Trophoblast cell (in vitro differentiated cells and primary cell): ENCODE results near the gene PRPSAP1.
"Not testable (repeated sequence)": the region's sequence is repeated elsewhere in the genome, so short reads cannot be mapped to it uniquely, and the experiment has no call there.

Experiments
- DNase-seq, 2 donors: peaks; one replicate each; pipeline ENCODE4 v3.0.0-alpha.2; 2016
- H2AFZ ChIP-seq: 2 replicates; pipeline ENCODE4 v1.6.1; 2013; ENCODE audit warnings: low read length, moderate library complexity, mild to moderate bottlenecking; ENCODE audit not compliant: insufficient read depth, poor library complexity
- H2AK5ac ChIP-seq: 2 replicates; pipeline ENCODE4 v1.6.1; 2013; ENCODE audit warnings: mild to moderate bottlenecking, low read length
- H2BK120ac ChIP-seq: 2 replicates; pipeline ENCODE4 v1.6.1; 2013; ENCODE audit warnings: low read length, mild to moderate bottlenecking, moderate library complexity; ENCODE audit not compliant: insufficient read depth, poor library complexity
- H2BK12ac ChIP-seq: 2 replicates; pipeline ENCODE4 v1.6.1; 2013; ENCODE audit warnings: mild to moderate bottlenecking, low read length, moderate library complexity
- H2BK5ac ChIP-seq: 2 replicates; pipeline ENCODE4 v1.6.1; 2013; ENCODE audit warnings: low read length, low read depth, moderate library complexity, mild to moderate bottlenecking; ENCODE audit not compliant: poor library complexity
- H3K14ac ChIP-seq: 2 replicates; pipeline ENCODE4 v1.6.1; 2013; ENCODE audit warnings: mild to moderate bottlenecking, low read length
- H3K18ac ChIP-seq: 2 replicates; pipeline ENCODE4 v1.6.1; 2013; ENCODE audit warnings: mild to moderate bottlenecking, low read length
- H3K23ac ChIP-seq: 2 replicates; pipeline ENCODE4 v1.6.1; 2013; ENCODE audit warnings: low read length
- H3K27ac ChIP-seq: 2 replicates; pipeline ENCODE4 v1.5.1; 2013; ENCODE audit warnings: low read depth, mild to moderate bottlenecking, inconsistent platforms, low read length, moderate library complexity
- H3K27me3 ChIP-seq: 2 replicates; pipeline ENCODE4 v1.6.1; 2013; ENCODE audit warnings: inconsistent platforms, mild to moderate bottlenecking, low read length, moderate library complexity; ENCODE audit not compliant: insufficient read depth
- H3K36me3 ChIP-seq, 2 experiments: 1 replicate in 1 of 2; 2 replicates in 1 of 2; pipeline ENCODE4 v1.6.1; 2013; ENCODE audit warnings: low read length in 2 of 2, mild to moderate bottlenecking in 2 of 2, moderate library complexity in 1 of 2; ENCODE audit not compliant: insufficient read depth in 2 of 2, control insufficient read depth in 1 of 2
- H3K4ac ChIP-seq: 2 replicates; pipeline ENCODE4 v1.6.1; 2013; ENCODE audit warnings: low read depth, mild to moderate bottlenecking, low read length, moderate library complexity
- H3K4me1 ChIP-seq, 2 experiments: 1 replicate in 1 of 2; 2 replicates in 1 of 2; pipeline ENCODE4 v1.6.1; 2013; ENCODE audit warnings: low read length in 2 of 2, mild to moderate bottlenecking in 2 of 2, moderate library complexity in 1 of 2; ENCODE audit not compliant: insufficient read depth in 2 of 2, control insufficient read depth in 1 of 2
- H3K4me2 ChIP-seq: 2 replicates; pipeline ENCODE4 v1.6.1; 2013; ENCODE audit warnings: inconsistent platforms, mild to moderate bottlenecking, low read length, moderate library complexity
- H3K4me3 ChIP-seq: 2 replicates; pipeline ENCODE4 v1.5.1; 2013; ENCODE audit warnings: mild to moderate bottlenecking, low read depth, low read length, inconsistent platforms
- H3K79me1 ChIP-seq: one replicate; pipeline ENCODE4 v1.6.1; 2013; ENCODE audit warnings: low read length
- H3K79me2 ChIP-seq: 2 replicates; pipeline ENCODE4 v1.6.1; 2013; ENCODE audit warnings: low read length, mild to moderate bottlenecking; ENCODE audit not compliant: control insufficient read depth, insufficient read depth, poor library complexity
- H3K9ac ChIP-seq: 2 replicates; pipeline ENCODE4 v1.6.1; 2013; ENCODE audit warnings: mild to moderate bottlenecking, low read length
- H3K9me3 ChIP-seq: 2 replicates; pipeline ENCODE4 v1.6.1; 2013; ENCODE audit warnings: low read depth, mild to moderate bottlenecking, control low read depth, inconsistent platforms, low read length; ENCODE audit not compliant: insufficient read depth
- H4K12ac ChIP-seq: 2 replicates; pipeline ENCODE4 v1.6.1; 2013; ENCODE audit warnings: low read depth, mild to moderate bottlenecking, low read length, moderate library complexity
- H4K8ac ChIP-seq: 2 replicates; pipeline ENCODE4 v1.6.1; 2013; ENCODE audit warnings: low read depth, mild to moderate bottlenecking, low read length, moderate library complexity
- H4K91ac ChIP-seq: one replicate; pipeline ENCODE4 v1.6.1; 2013; ENCODE audit warnings: low read depth, mild to moderate bottlenecking, low read length, moderate library complexity
- WGBS: extraction: QIAGEN DNeasy Blood & Tissue Kit; methylation state at CpG from one replicate; pipeline ENCODE4 v1.1.7; 2013; ENCODE audit warnings: missing lambda C conversion rate; ENCODE audit not compliant: insufficient read length, insufficient coverage; ENCODE audit errors: extremely low coverage; 5-methylcytosine and 5-hydroxymethylcytosine counted together

Gene PRPSAP1

GRCh38 chr17:76365256-76365903 lies 11.7 kb upstream of the PRPSAP1 start:
- peak in 1 of 2 donors; percentile 64 for DNase-seq
- H2BK12ac ChIP-seq = no peak overlapping the region
- no peak overlapping the region for H3K4ac ChIP-seq
- no peak overlapping the region for H2BK120ac ChIP-seq
- H2BK5ac ChIP-seq = no peak overlapping the region
- no peak overlapping the region for H4K12ac ChIP-seq
- no peaks in the 10 kb centered on the region for H3K79me2 ChIP-seq
- H3K36me3 ChIP-seq = no peaks in the 10 kb centered on the region
- H3K23ac ChIP-seq = no peak overlapping the region
- H3K4me2 ChIP-seq = no peak overlapping the region
- no peak overlapping the region for H2AFZ ChIP-seq
- H4K8ac ChIP-seq = no peak overlapping the region
- no peak overlapping the region for H3K9ac ChIP-seq
- no peak overlapping the region for H3K27ac ChIP-seq
- no peaks in the 10 kb centered on the region for H3K27me3 ChIP-seq
- no peak overlapping the region for H3K14ac ChIP-seq
- H2AK5ac ChIP-seq = no peak overlapping the region
- H3K4me1 ChIP-seq = no peaks in the 10 kb centered on the region
- no CpG with 5 or more reads among the region's 12 CpGs for WGBS
- peaks cover 2% of the 10 kb centered on the region for H3K9me3 ChIP-seq
- H3K79me1 ChIP-seq = no peaks in the 10 kb centered on the region
- H4K91ac ChIP-seq = no peak overlapping the region
- H3K4me3 ChIP-seq = no peak overlapping the region
- H3K18ac ChIP-seq = no peak overlapping the region

- no peak overlapping the region for H4K12ac ChIP-seq
- no peak overlapping the region for H3K23ac ChIP-seq
- H3K27ac ChIP-seq = no peak overlapping the region
- no peaks in the 10 kb centered on the region for H3K4me1 ChIP-seq
- H3K9ac ChIP-seq = no peak overlapping the region
- H3K18ac ChIP-seq = no peak overlapping the region
- H4K91ac ChIP-seq = no peak overlapping the region
- H2BK120ac ChIP-seq = no peak overlapping the region
- H3K9me3 ChIP-seq = peaks cover 2% of the 10 kb centered on the region
- H3K79me2 ChIP-seq = no peaks in the 10 kb centered on the region
- no peak overlapping the region for H2BK12ac ChIP-seq
- no peaks in the 10 kb centered on the region for H3K27me3 ChIP-seq
- no peak overlapping the region for H3K14ac ChIP-seq
- peak; percentile 91 to 97 for DNase-seq
- no peak overlapping the region for H2AK5ac ChIP-seq
- H2BK5ac ChIP-seq = no peak overlapping the region
- H3K4me3 ChIP-seq = no peak overlapping the region
- H3K79me1 ChIP-seq = no peaks in the 10 kb centered on the region
- WGBS = no CpG with 5 or more reads among the region's 11 CpGs
- H3K36me3 ChIP-seq = no peaks in the 10 kb centered on the region
- no peak overlapping the region for H4K8ac ChIP-seq
- H2AFZ ChIP-seq = no peak overlapping the region
- H3K4ac ChIP-seq = no peak overlapping the region
- no peak overlapping the region for H3K4me2 ChIP-seq
These were observed 9.6 kb upstream of the PRPSAP1 start for GRCh38 chr17:76363107-76363842.

- no peaks in the 10 kb centered on the region for H3K9me3 ChIP-seq
- H4K8ac ChIP-seq = no peak overlapping the region
- WGBS = no CpG with 5 or more reads among the region's 2 CpGs
- no peaks in the 10 kb centered on the region for H3K27me3 ChIP-seq
- H3K4ac ChIP-seq = no peak overlapping the region
- DNase-seq = no peak
- no peak overlapping the region for H2BK5ac ChIP-seq
- H3K36me3 ChIP-seq = no peaks in the 10 kb centered on the region
- no peak overlapping the region for H2AFZ ChIP-seq
- no peak overlapping the region for H3K4me2 ChIP-seq
- H3K9ac ChIP-seq = no peak overlapping the region
- H2BK120ac ChIP-seq = no peak overlapping the region
- H3K79me1 ChIP-seq = no peaks in the 10 kb centered on the region
- no peak overlapping the region for H2AK5ac ChIP-seq
- no peak overlapping the region for H3K27ac ChIP-seq
- no peak overlapping the region for H3K23ac ChIP-seq
- no peak overlapping the region for H3K4me3 ChIP-seq
- H3K18ac ChIP-seq = no peak overlapping the region
- no peak overlapping the region for H3K14ac ChIP-seq
- H3K79me2 ChIP-seq = no peaks in the 10 kb centered on the region
- H4K91ac ChIP-seq = no peak overlapping the region
- no peaks in the 10 kb centered on the region for H3K4me1 ChIP-seq
- H4K12ac ChIP-seq = no peak overlapping the region
- no peak overlapping the region for H2BK12ac ChIP-seq
These were observed 6.7 kb upstream of the PRPSAP1 start for GRCh38 chr17:76360461-76360860.

GRCh38 chr17:76359776-76360175 lies 6.1 kb upstream of the PRPSAP1 start:
- H2BK120ac ChIP-seq, H3K4me3 ChIP-seq, H4K8ac ChIP-seq, H3K14ac ChIP-seq, H3K4me1 ChIP-seq, H3K9me3 ChIP-seq, H2AFZ ChIP-seq, H3K4ac ChIP-seq, H3K27me3 ChIP-seq, H3K27ac ChIP-seq, H2BK12ac ChIP-seq, H3K79me2 ChIP-seq, H3K18ac ChIP-seq, H4K91ac ChIP-seq, H3K23ac ChIP-seq, H2BK5ac ChIP-seq, H2AK5ac ChIP-seq, H3K36me3 ChIP-seq, H4K12ac ChIP-seq, H3K4me2 ChIP-seq, H3K9ac ChIP-seq, H3K79me1 ChIP-seq: not testable (repeated sequence)
- no CpG with 5 or more reads among the region's 6 CpGs for WGBS
- DNase-seq = peak; percentile 65 to 73
